GM10266 (cell line): ENCODE results near the gene UBE2C.
A peak's percentile ranks its signal among the peaks of the same experiment; 100 is the strongest.
"Not testable (repeated sequence)": the region's sequence is repeated elsewhere in the genome, so short reads cannot be mapped to it uniquely, and the experiment has no call there.

Experiments used
- DNase-seq: peaks from one replicate; pipeline ENCODE4 v3.0.0; 2012; ENCODE audit errors: extremely low spot score
- TF ChIP-seq, protein P1 (sequence below): IDR thresholded peaks from 2 replicates; pipeline ENCODE4 v1.5.1; 2012; ENCODE audit warnings: mild to moderate bottlenecking, low read depth; ENCODE audit not compliant: control insufficient read depth, insufficient read depth; ENCODE audit errors: missing control alignments

UBE2C gene

DNA sequence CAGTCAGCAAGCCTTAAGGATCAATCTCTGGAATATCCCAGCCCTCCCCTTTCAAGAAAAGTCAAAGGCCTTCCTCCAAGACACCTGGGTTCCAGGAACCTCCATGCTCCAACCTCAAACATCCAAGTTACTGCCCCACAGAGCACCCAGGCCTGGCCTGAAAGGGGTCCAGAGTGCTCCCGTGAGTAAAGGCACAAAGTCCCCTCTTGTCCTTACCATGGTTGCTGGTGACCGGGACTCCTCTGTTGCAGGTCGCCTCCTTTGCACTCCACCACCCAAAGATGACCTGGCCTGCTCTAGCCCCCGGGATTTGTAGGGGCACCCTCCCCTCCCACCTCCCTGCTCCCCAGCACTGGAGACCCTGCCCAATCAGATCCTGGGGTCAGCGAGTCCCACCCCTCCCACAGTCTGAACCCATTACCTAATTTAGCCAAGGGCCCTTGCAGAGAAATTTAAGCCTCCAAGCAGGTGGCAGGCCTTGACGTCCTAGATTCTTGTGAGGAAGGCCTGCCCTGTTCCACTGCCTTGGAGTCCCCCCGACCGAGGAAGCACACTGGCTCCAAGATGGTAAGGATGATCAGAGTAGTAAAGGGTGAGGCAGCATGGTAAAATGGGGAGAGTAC, 14.7 kb downstream of the UBE2C start, which contains the start of gene TNNC2:
TNNC2 (minus strand) TSS at position 283 of the 623 bp plus-strand sequence; CDS start at position 219, 64 bp downstream.
- DNase-seq, result no peak
- TF ChIP-seq, protein P1, sequence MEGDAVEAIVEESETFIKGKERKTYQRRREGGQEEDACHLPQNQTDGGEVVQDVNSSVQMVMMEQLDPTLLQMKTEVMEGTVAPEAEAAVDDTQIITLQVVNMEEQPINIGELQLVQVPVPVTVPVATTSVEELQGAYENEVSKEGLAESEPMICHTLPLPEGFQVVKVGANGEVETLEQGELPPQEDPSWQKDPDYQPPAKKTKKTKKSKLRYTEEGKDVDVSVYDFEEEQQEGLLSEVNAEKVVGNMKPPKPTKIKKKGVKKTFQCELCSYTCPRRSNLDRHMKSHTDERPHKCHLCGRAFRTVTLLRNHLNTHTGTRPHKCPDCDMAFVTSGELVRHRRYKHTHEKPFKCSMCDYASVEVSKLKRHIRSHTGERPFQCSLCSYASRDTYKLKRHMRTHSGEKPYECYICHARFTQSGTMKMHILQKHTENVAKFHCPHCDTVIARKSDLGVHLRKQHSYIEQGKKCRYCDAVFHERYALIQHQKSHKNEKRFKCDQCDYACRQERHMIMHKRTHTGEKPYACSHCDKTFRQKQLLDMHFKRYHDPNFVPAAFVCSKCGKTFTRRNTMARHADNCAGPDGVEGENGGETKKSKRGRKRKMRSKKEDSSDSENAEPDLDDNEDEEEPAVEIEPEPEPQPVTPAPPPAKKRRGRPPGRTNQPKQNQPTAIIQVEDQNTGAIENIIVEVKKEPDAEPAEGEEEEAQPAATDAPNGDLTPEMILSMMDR, result no peak

DNA sequence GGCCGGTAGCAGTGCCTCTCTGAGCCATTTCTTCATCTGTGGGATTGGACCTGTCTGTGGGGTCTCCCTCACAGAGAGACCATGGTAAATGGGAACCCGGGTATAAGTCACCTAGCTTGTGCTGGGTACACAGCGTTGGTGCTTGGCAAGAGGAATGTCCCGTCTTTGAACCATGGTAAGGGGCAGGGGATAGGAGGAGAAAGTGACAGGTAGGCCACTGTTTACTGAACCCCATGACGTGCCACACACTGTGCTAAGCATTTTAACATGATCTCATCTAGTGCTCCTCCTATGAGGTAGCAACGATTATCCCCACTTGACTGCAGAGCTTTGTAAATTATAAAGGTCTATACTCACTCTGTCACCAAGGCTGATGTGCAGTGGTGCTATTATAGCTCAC, 15.3 kb downstream of the UBE2C start:
- TF ChIP-seq, protein P1, result no peak
- DNase-seq, result no peak

DNA sequence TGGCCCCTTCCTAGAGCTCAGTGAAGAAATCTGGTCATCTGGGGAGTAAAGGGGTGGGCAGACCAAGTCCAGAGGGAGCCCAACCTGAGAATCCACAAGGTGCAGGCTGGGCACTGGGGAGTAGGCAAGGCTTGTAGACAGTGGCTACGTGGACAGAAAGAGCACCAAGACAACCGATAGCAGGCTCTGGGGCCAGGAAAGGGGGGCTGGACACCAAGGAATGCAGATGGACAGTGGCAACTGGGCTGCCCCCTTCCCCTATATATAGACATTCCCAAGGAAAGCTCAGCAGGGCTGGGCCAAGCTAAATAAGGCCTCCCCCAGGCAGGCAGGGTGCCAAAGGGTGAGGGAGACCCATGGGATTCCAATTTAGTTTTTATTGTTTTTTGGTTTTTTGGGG, 16.1 kb downstream of the UBE2C start:
- DNase-seq, result no peak
- TF ChIP-seq, protein P1, result no peak

DNA sequence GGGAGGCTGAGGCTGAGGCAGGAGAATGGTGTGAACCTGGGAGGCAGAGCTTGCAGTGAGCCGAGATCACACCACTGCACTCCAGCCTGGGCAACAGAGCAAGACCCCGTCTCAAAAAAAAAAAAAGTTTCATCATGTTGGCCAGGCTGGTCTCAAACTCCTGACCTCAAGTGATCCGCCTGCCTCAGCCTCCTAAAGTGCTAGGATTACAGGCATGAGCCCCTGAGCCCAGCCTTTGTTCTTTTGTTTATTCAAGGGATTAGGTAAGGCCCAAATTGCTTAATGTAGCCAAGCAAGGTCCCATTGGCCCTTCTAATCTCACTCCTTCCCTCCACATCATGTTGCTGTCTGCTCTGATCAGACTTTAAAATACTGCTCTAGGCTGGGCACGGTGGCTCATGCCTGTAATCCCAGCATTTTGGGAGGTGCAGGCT, 17.2 kb downstream of the UBE2C start:
- not testable (repeated sequence) for DNase-seq

DNA sequence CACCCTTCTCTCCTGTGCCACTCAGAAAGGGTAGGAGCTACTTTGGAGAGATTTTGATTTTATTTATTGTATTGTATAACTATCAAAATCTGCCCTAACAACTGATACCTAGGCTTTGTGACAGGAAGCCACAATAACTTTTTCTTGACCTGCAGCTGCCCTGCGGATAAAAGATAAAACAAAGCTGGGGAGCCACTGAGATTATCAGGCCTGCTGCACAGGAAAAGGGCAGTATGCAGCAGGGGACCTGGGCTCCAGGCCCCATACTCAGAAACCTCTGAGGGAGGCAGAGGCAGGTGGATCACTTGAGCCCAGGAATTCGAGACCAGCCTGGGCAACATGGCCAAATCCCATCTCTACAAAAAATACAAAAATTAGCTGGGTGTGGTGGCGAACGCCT, 20.2 kb downstream of the UBE2C start:
- DNase-seq, result no peak
- TF ChIP-seq, protein P1, result no peak

DNA sequence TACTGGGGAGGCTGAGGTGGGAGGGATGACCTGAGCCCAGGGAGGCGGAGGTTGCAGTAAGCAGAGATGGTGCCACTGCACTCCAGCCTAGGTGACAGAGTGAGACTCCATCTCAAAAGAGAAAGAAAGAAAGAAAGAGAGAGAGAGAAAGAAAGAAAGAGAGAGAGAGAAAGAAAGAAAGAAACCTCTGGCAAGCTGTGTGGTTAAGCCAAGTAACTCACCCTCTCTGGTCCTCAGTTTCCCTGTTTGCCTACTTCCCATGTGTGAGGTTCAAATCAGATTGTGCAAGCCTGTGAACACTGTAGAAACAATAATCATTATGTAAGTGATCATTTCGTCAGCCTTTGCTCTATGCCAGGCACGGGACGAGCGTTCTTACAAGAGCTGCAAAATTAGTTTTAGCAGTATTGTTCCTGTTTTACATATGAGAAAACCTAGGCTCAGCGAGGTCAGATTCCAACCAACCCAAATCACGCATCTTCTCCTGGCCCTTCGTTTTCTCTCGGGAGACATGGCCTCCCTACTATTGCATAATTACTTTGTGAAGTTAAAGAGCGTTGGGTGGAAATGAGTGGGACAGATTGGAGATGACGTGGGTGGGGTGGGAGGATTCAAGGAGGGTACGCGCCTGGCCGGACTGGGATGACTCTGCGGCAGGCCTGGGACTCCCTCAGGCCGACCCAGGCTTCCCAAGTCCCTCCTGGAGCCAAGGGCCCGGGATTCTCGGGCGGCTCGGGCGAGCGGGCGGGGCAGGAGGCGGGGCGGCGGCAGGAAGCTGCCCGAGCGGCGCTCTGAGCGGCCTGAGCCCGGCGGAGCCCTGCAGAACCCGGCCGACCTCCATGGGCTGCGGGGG, 20.8 kb downstream of the UBE2C start, which contains the start of gene SNX21:
SNX21 (plus strand) TSS at position 770 of the 853 bp plus-strand sequence. CDS start 121 bp downstream, outside the sequence.
- TF ChIP-seq, protein P1, result no peak
- peak; percentile 67 for DNase-seq

DNA sequence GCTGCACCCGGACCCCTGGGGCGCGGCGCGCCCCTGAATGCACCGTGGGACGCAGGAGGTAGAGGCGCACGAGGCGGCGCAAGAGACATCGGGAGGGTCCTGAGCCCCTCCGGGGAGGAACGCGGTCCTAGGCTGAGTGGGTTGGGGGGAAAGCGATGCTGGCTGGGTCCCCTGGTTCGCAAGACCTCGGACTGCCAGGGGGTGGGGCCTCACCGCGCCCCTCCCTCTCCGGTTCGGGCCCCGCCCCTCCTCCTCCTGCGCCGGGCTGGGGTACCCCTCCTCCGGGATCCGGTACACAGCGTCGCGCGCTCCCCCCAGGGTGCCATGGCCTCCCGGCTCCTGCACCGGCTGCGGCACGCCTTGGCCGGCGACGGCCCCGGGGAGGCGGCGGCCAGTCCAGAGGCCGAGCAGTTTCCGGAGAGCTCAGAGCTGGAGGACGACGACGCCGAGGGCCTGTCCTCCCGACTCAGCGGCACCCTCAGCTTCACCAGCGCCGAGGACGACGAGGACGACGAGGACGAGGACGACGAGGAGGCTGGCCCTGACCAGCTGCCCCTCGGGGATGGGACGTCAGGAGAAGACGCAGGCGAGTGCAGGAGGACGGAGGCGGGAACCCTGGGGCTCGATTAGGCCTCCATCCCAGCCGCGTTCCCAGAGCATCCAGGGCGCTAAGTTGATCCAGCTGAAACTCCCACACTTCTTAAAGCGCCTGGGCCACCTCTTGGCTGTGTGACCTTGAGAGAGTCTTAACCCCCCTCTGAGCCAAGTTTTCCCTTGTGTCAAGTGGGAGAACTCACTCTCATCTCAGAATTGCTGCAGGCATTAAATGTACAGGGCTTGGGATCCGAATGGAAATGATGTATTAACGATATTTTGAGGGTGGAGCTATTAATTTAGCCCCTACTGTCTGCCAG, 21.7 kb downstream of the UBE2C start:
- DNase-seq, result peak; percentile 87
- TF ChIP-seq, protein P1, result no peak
